Breast epithelium (tissue), 3 donors: ENCODE results near the gene TPRG1.

ENCODE experiments used
- CTCF ChIP-seq, 3 donors: fragments of 450-650 bp; IDR thresholded peaks; one replicate each; pipeline ENCODE4 v1.5.1; 2016 to 2017; ENCODE audit warnings: antibody characterized with exemption in 3 of 3, mild to moderate bottlenecking in 3 of 3, moderate library complexity in 3 of 3
- POLR2A ChIP-seq: fragments of 450-650 bp; IDR thresholded peaks from one replicate; pipeline ENCODE4 v1.6.1; 2016; ENCODE audit warnings: antibody characterized with exemption, mild to moderate bottlenecking, moderate library complexity
- POLR2AphosphoS5 ChIP-seq, 3 donors: sonication (generic); formaldehyde crosslinking; IDR thresholded peaks; one replicate each; pipeline ENCODE4 v1.6.1; 2017; ENCODE audit warnings: antibody characterized with exemption in 3 of 3

- TF ChIP-seq CTCF (IDR thresholded peaks at IDR 0.05) = no peak
- no peak for TF ChIP-seq POLR2AphosphoS5 (IDR thresholded peaks at IDR 0.05)
- no peak for TF ChIP-seq POLR2A
Observed at GRCh38 chr3:189122526-189123205, 49.1 kb upstream of the TPRG1 start.
